ENCODE measurements around the gene MYO15A.

MYO15A gene

GRCh38 chr17:18132711-18133110 is 24.2 kb downstream of the MYO15A start:
- no peaks in the 10 kb centered on the region for H3K9me3 Mint-ChIP-seq

GRCh38 chr17:18136357-18136756 is 27.8 kb downstream of the MYO15A start:
- Mint-ChIP-seq H3K4me3 (no peak overlapping the region), H3K4me1 (ENCODE audit: low read depth) (peaks cover 6% of the 10 kb centered on the region), H3K9me3 (no peaks in the 10 kb centered on the region), H3K36me3 (ENCODE audit: low read depth) (no peaks in the 10 kb centered on the region), H3K27ac (no peak overlapping the region), H3K27me3 (no peaks in the 10 kb centered on the region)
- DNase-seq: no peak

More at GRCh38 chr17:18132711-18133110, 24.2 kb downstream of the MYO15A start:
- no peak overlapping the region for H3K4me3 Mint-ChIP-seq
- H3K27me3 Mint-ChIP-seq: no peaks in the 10 kb centered on the region
- no peak overlapping the region for H3K27ac Mint-ChIP-seq
- H3K4me1 Mint-ChIP-seq (ENCODE audit: low read depth): no peaks in the 10 kb centered on the region
- DNase-seq: no peak
- H3K36me3 Mint-ChIP-seq (ENCODE audit: low read depth): no peaks in the 10 kb centered on the region

- Mint-ChIP-seq H3K27ac (no peak overlapping the region), H3K36me3 (ENCODE audit: low read depth) (no peaks in the 10 kb centered on the region), H3K9me3 (no peaks in the 10 kb centered on the region), H3K4me3 (no peak overlapping the region), H3K27me3 (no peaks in the 10 kb centered on the region), H3K4me1 (ENCODE audit: low read depth) (peaks cover 6% of the 10 kb centered on the region)
- DNase-seq: no peak
Measured at GRCh38 chr17:18138065-18138749, 29.7 kb downstream of the MYO15A start.

- Mint-ChIP-seq H3K36me3 (ENCODE audit: low read depth) (no peaks in the 10 kb centered on the region), H3K9me3 (no peaks in the 10 kb centered on the region), H3K27me3 (no peaks in the 10 kb centered on the region), H3K27ac (no peak overlapping the region), H3K4me1 (ENCODE audit: low read depth) (peaks cover 6% of the 10 kb centered on the region), H3K4me3 (no peak overlapping the region)
- no peak for DNase-seq
Measured at GRCh38 chr17:18139092-18139491, 30.5 kb downstream of the MYO15A start.

- H3K27me3 Mint-ChIP-seq: no peaks in the 10 kb centered on the region
- no peak overlapping the region for H3K4me3 Mint-ChIP-seq
- no peak overlapping the region for H3K27ac Mint-ChIP-seq
- no peak for DNase-seq
- peaks cover 6% of the 10 kb centered on the region for H3K4me1 Mint-ChIP-seq (ENCODE audit: low read depth)
- H3K36me3 Mint-ChIP-seq (ENCODE audit: low read depth): no peaks in the 10 kb centered on the region
- H3K9me3 Mint-ChIP-seq: no peaks in the 10 kb centered on the region
Measured at GRCh38 chr17:18139498-18139897, 30.9 kb downstream of the MYO15A start.

GRCh38 chr17:18139949-18140348 is 31.4 kb downstream of the MYO15A start:
- DNase-seq: no peak
- peaks cover 6% of the 10 kb centered on the region for H3K4me1 Mint-ChIP-seq (ENCODE audit: low read depth)
- no peak overlapping the region for H3K4me3 Mint-ChIP-seq
- H3K36me3 Mint-ChIP-seq (ENCODE audit: low read depth): no peaks in the 10 kb centered on the region
- no peaks in the 10 kb centered on the region for H3K27me3 Mint-ChIP-seq
- H3K27ac Mint-ChIP-seq: no peak overlapping the region
- no peaks in the 10 kb centered on the region for H3K9me3 Mint-ChIP-seq

GRCh38 chr17:18140648-18141047 is 32.1 kb downstream of the MYO15A start:
- H3K27me3 Mint-ChIP-seq: no peaks in the 10 kb centered on the region
- H3K4me3 Mint-ChIP-seq: no peak overlapping the region
- no peaks in the 10 kb centered on the region for H3K36me3 Mint-ChIP-seq (ENCODE audit: low read depth)
- no peak for DNase-seq
- no peaks in the 10 kb centered on the region for H3K9me3 Mint-ChIP-seq
- H3K27ac Mint-ChIP-seq: no peak overlapping the region
- H3K4me1 Mint-ChIP-seq (ENCODE audit: low read depth): peaks cover 6% of the 10 kb centered on the region

GRCh38 chr17:18141210-18141803 is 32.8 kb downstream of the MYO15A start:
- Mint-ChIP-seq H3K27ac (no peak overlapping the region), H3K27me3 (no peaks in the 10 kb centered on the region), H3K4me1 (ENCODE audit: low read depth) (peaks cover 6% of the 10 kb centered on the region), H3K36me3 (ENCODE audit: low read depth) (no peaks in the 10 kb centered on the region), H3K9me3 (no peaks in the 10 kb centered on the region), H3K4me3 (no peak overlapping the region)
- peak; percentile 43 for DNase-seq

- DNase-seq: no peak
- Mint-ChIP-seq H3K27me3 (no peaks in the 10 kb centered on the region), H3K36me3 (ENCODE audit: low read depth) (no peaks in the 10 kb centered on the region), H3K4me1 (ENCODE audit: low read depth) (peaks cover 6% of the 10 kb centered on the region), H3K4me3 (no peak overlapping the region), H3K9me3 (no peaks in the 10 kb centered on the region), H3K27ac (no peak overlapping the region)
Measured at GRCh38 chr17:18142417-18142816, 33.9 kb downstream of the MYO15A start.

- no peak overlapping the region for H3K4me3 Mint-ChIP-seq
- no peak for DNase-seq
- no peaks in the 10 kb centered on the region for H3K27me3 Mint-ChIP-seq
- H3K9me3 Mint-ChIP-seq: no peaks in the 10 kb centered on the region
- peaks cover 6% of the 10 kb centered on the region for H3K4me1 Mint-ChIP-seq (ENCODE audit: low read depth)
- H3K36me3 Mint-ChIP-seq (ENCODE audit: low read depth): no peaks in the 10 kb centered on the region
- H3K27ac Mint-ChIP-seq: no peak overlapping the region
Measured at GRCh38 chr17:18143044-18143936, 34.7 kb downstream of the MYO15A start.

- no peaks in the 10 kb centered on the region for H3K36me3 Mint-ChIP-seq (ENCODE audit: low read depth)
- H3K27ac Mint-ChIP-seq: no peak overlapping the region
- H3K9me3 Mint-ChIP-seq: no peaks in the 10 kb centered on the region
- peaks cover 6% of the 10 kb centered on the region for H3K4me1 Mint-ChIP-seq (ENCODE audit: low read depth)
- DNase-seq: no peak
- no peaks in the 10 kb centered on the region for H3K27me3 Mint-ChIP-seq
- H3K4me3 Mint-ChIP-seq: no peak overlapping the region
Measured at GRCh38 chr17:18144261-18144660, 35.7 kb downstream of the MYO15A start.

- Mint-ChIP-seq H3K36me3 (ENCODE audit: low read depth) (no peaks in the 10 kb centered on the region), H3K4me3 (no peak overlapping the region), H3K27ac (no peak overlapping the region), H3K4me1 (ENCODE audit: low read depth) (peaks cover 6% of the 10 kb centered on the region), H3K9me3 (no peaks in the 10 kb centered on the region), H3K27me3 (no peaks in the 10 kb centered on the region)
- DNase-seq: no peak
Measured at GRCh38 chr17:18144855-18145254, 36.3 kb downstream of the MYO15A start.

- Mint-ChIP-seq H3K9me3 (no peaks in the 10 kb centered on the region), H3K4me1 (ENCODE audit: low read depth) (peaks cover 6% of the 10 kb centered on the region), H3K36me3 (ENCODE audit: low read depth) (no peaks in the 10 kb centered on the region), H3K27me3 (no peaks in the 10 kb centered on the region), H3K4me3 (no peak overlapping the region), H3K27ac (no peak overlapping the region)
- DNase-seq: no peak
Measured at GRCh38 chr17:18145811-18146210, 37.3 kb downstream of the MYO15A start.

GRCh38 chr17:18146259-18146658 is 37.7 kb downstream of the MYO15A start:
- no peak overlapping the region for H3K27ac Mint-ChIP-seq
- H3K4me3 Mint-ChIP-seq: no peak overlapping the region
- peaks cover 1% of the 10 kb centered on the region for H3K4me1 Mint-ChIP-seq (ENCODE audit: low read depth)
- no peaks in the 10 kb centered on the region for H3K27me3 Mint-ChIP-seq
- no peaks in the 10 kb centered on the region for H3K9me3 Mint-ChIP-seq
- H3K36me3 Mint-ChIP-seq (ENCODE audit: low read depth): no peaks in the 10 kb centered on the region
- no peak for DNase-seq

- Mint-ChIP-seq H3K9me3 (no peaks in the 10 kb centered on the region), H3K4me3 (no peak overlapping the region), H3K27ac (no peak overlapping the region), H3K4me1 (ENCODE audit: low read depth) (no peaks in the 10 kb centered on the region), H3K27me3 (no peaks in the 10 kb centered on the region), H3K36me3 (ENCODE audit: low read depth) (no peaks in the 10 kb centered on the region)
- no peak for DNase-seq
Measured at GRCh38 chr17:18146980-18147379, 38.4 kb downstream of the MYO15A start.

Measured in activated T-cell treated with anti-CD3 and anti-CD28 coated beads, Interleukin-2, amount 50 U/mL, for 24 hours (primary cell).